SK-N-SH treated with all-trans-retinoic acid at 6 μM for 48 hours (cell line): ENCODE measurements around the gene DPEP2.

ENCODE experiments used
- SNAI2 ChIP-seq: fragments of 250-450 bp; sonication (Bioruptor Pico); IDR thresholded peaks from 2 replicates; pipeline ENCODE4 v1.5.0; 2020; ENCODE audit warnings: mild to moderate bottlenecking, moderate library complexity
- TOX ChIP-seq: fragments of 250-450 bp; sonication (Bioruptor Pico); IDR thresholded peaks from 2 replicates; pipeline ENCODE4 v1.8.0; 2021; ENCODE audit warnings: mild to moderate bottlenecking, moderate library complexity, borderline replicate concordance
- TF ChIP-seq, protein P1 (sequence below): fragments of 250-450 bp; sonication (Bioruptor Pico); IDR thresholded peaks from 2 replicates; pipeline ENCODE4 v1.8.0; 2020; ENCODE audit warnings: mild to moderate bottlenecking, moderate library complexity, borderline replicate concordance

DNA sequence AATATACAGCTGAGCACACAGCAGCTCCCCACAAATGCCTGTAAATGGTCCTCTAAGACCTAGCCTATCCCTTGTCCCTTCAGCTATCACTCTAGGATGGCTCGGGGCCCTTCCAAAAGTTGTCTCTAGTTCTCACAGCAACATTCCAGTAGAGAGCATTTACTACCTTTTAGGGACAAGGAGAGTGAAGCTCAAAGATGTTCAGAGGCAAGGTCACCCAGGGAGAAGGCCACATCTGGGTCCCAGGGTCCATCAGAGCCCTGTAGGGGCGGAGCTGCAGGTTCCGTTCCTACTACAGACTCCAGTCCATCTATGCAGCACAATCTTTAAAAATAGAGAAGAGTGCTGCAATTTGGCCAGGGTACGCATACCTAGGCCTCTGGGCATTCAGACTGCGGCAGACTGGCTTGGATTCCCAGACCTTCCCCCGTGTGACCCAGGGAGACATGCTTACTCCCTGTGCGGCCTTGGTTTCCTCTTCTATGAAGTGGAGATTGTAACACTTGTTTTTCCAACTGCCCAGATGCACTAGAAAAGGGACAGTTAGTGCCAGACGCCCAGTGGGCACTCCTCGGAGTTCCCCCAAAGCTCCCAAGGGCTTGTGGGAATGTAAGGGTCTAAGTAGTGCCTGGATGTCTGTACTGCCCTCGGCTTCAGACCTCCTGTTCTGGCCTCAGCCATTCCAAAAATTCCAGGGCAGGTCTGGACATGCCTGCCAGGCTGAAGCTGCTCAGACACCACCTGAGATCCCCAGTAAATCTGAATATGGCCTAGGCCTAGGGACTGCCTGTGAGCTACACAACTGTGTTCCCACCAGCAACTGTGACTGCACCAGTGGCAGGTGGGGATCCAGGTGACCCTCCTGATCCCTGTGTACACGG, 33.4 kb downstream of the DPEP2 start:
- TF ChIP-seq, protein P1, sequence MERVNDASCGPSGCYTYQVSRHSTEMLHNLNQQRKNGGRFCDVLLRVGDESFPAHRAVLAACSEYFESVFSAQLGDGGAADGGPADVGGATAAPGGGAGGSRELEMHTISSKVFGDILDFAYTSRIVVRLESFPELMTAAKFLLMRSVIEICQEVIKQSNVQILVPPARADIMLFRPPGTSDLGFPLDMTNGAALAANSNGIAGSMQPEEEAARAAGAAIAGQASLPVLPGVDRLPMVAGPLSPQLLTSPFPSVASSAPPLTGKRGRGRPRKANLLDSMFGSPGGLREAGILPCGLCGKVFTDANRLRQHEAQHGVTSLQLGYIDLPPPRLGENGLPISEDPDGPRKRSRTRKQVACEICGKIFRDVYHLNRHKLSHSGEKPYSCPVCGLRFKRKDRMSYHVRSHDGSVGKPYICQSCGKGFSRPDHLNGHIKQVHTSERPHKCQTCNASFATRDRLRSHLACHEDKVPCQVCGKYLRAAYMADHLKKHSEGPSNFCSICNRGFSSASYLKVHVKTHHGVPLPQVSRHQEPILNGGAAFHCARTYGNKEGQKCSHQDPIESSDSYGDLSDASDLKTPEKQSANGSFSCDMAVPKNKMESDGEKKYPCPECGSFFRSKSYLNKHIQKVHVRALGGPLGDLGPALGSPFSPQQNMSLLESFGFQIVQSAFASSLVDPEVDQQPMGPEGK (CRISPR knock-in tag) = no peak
- TF ChIP-seq SNAI2 = no peak
- no peak for TF ChIP-seq TOX (CRISPR knock-in tag)
